ENCODE results near the gene IFFO2.

DNA sequence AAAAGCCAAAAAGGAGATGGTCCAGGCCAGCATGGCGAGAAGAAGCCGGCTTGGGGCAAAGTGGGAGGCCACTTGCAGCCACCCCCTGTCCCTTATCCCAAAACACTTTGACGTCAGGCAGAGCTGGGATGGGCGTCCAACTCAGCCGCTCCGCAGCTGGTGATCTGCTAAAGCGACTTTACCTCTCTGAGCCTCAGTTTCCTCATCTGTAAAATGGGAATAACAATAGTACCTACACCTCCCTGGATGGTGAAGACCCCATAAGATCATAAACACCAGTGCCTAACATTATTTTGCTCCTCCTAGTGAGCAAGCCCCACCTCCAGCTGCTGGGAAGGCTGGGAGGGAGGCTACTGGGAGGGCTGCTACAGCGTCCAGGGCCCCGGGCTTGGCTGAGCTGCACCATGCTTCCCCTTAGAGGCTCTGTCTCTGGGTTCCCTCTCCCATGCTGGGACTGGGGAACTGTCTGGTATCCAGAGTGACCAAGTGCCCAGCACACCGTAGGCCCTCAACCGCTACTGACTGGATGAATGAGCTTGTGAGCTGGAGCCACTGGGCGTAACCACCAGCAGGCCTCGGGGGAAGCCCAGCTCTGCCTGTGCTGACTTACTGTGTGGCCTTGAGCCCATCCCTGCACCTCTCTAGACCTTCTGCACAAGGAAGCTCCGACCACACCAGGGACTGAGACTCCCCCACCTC, 18.3 kb downstream of the IFFO2 start:
- no peak for TF ChIP-seq POLR2A (IDR thresholded peaks at IDR 0.05; ENCODE audit: low read depth, low read length)
- no peak for TF ChIP-seq TAF1 (IDR thresholded peaks at IDR 0.05; ENCODE audit: low read depth, low read length)

Measured in GM12891 (cell line).